ENCODE measurements around the gene FAM177B.

The FAM177B gene

DNA sequence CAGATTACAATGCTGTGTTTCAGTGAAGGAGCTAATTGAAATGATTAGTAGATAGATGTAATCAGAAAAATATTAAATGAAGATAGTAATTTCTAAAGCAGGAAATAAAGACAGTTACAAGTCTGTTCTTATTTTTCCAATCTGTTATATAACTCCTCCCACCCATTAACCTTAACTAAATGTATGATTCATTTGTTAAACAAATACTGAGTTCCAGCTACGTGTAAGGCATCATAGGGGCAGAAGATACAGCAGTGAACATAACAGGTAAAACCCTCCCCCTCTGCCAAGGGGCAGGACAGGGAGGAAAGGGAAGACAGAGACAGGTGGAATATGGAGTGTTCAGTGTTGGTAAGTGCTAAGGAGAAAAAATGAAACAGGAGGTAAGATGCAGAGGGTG, at the start of gene FAM177B:
FAM177B (plus strand) TSS at position 231 of the 400 bp plus-strand sequence. CDS start 9,344 bp downstream, outside the sequence.
- Histone ChIP-seq H3K9ac (ENCODE audit: insufficient read length) (no peak within 1 kb of the TSS), H3K27ac (no peak within 1 kb of the TSS), H3K4me3 (no peak within 1 kb of the TSS), H3K9me3 (ENCODE audit: low read depth, low read length) (no peaks in the 10 kb centered on the region), H3K36me3 (ENCODE audit: insufficient read depth, low read length) (peaks cover 23% of the 10 kb centered on the region)
- no peak for DNase-seq (ENCODE audit: low read depth, low spot score)
- no peak for TF ChIP-seq POLR2AphosphoS5 (IDR thresholded peaks at IDR 0.05; ENCODE audit: borderline replicate concordance, low read depth, low read length)
- no peak for TF ChIP-seq FOXP2 (optimal IDR thresholded peaks at IDR 0.05; ENCODE audit: control extremely low read depth, extremely low read length, insufficient read depth)
- no peak for TF ChIP-seq EZH2 (IDR thresholded peaks at IDR 0.05)

DNA sequence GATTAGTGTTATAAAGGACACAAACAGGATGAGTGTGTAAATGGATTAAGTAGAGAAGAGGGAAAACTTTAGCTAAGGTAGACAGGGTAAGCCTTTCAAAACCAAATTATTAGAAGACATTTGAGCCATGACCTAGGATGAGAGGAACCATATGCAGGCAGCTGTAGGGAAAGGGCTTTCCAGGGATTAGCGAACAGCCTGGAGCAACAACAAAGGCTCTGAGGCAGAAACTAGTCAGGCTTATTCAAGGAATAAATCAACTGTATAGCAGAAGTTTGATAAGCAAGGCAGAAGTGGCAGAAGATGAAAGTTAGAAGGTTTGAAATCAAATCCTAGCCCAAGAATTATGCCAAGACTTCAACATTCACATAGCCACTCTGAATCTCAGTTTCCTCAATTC, 46.0 kb upstream of the FAM177B start:
- H3K36me3 ChIP-seq (ENCODE audit: insufficient read depth, low read length), result peaks cover 6% of the 10 kb centered on the region
- H3K27ac ChIP-seq, result no peak overlapping the region
- no peaks in the 10 kb centered on the region for H3K9me3 ChIP-seq (ENCODE audit: low read depth, low read length)
- no peak for DNase-seq (ENCODE audit: low read depth, low spot score)
- TF ChIP-seq EZH2 (IDR thresholded peaks at IDR 0.05), result no peak
- no peak for TF ChIP-seq FOXP2 (optimal IDR thresholded peaks at IDR 0.05; ENCODE audit: control extremely low read depth, extremely low read length, insufficient read depth)
- TF ChIP-seq POLR2AphosphoS5 (IDR thresholded peaks at IDR 0.05; ENCODE audit: borderline replicate concordance, low read depth, low read length), result no peak
- H3K4me3 ChIP-seq, result no peak overlapping the region
- no peak overlapping the region for H3K9ac ChIP-seq (ENCODE audit: insufficient read length)

DNA sequence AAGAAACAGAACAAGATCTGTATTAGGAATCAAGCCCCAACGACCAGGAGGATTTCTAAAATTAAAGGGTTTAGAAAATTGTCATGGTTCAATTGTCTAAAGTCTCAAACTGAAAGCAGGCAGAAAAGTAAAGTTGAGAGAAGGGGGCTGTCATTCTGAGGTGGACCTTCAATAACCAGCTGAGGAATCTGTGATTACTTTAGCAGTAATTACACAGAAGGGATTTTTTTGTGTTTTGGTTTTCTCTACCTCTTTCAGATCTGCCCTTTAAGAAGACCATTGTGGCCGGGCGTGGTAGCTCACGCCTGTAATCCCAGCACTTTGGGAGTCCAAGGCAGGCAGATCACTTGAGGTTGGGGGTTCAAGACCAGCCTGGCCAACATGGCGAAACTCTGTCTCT, 42.1 kb upstream of the FAM177B start:
- Histone ChIP-seq H3K9me3 (ENCODE audit: low read depth, low read length) (no peaks in the 10 kb centered on the region), H3K27ac (no peak overlapping the region), H3K36me3 (ENCODE audit: insufficient read depth, low read length) (0 out of 2 replicates have a peak, but pooled peaks cover under 1% of the 10 kb centered on the region), H3K4me3 (no peak overlapping the region), H3K9ac (ENCODE audit: insufficient read length) (no peak overlapping the region)
- no peak for DNase-seq (ENCODE audit: low read depth, low spot score)
- TF ChIP-seq POLR2AphosphoS5 (IDR thresholded peaks at IDR 0.05; ENCODE audit: borderline replicate concordance, low read depth, low read length) (no peak), FOXP2 (optimal IDR thresholded peaks at IDR 0.05; ENCODE audit: control extremely low read depth, extremely low read length, insufficient read depth) (no peak), EZH2 (IDR thresholded peaks at IDR 0.05) (no peak)

DNA sequence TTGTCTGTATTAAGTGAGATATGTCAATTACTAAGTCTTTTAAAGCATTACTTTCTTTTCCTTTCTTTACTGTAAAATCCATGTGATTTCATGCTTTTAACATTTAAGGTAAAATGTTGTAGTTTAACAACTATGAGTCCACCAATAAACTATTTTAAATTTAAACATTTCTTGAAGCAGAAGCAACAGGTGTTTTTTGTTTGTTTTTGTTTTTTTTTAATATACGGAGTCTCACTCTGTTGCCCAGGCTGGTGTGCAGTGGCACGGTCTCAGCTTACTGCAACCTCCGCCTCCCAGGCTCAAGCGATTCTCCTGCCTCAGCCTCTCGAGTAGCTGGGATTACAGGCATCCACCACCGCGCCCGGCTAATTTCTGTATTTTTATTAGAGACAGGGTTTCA, 40.3 kb upstream of the FAM177B start:
- Histone ChIP-seq H3K36me3 (ENCODE audit: insufficient read depth, low read length) (peaks cover 4% of the 10 kb centered on the region; the same call in 1 of the 2 replicates), H3K27ac (no peak overlapping the region), H3K4me3 (no peak overlapping the region), H3K9me3 (ENCODE audit: low read depth, low read length) (no peaks in the 10 kb centered on the region), H3K9ac (ENCODE audit: insufficient read length) (no peak overlapping the region)
- no peak for DNase-seq (ENCODE audit: low read depth, low spot score)
- TF ChIP-seq FOXP2 (optimal IDR thresholded peaks at IDR 0.05; ENCODE audit: control extremely low read depth, extremely low read length, insufficient read depth) (no peak), EZH2 (IDR thresholded peaks at IDR 0.05) (no peak), POLR2AphosphoS5 (IDR thresholded peaks at IDR 0.05; ENCODE audit: borderline replicate concordance, low read depth, low read length) (no peak)

DNA sequence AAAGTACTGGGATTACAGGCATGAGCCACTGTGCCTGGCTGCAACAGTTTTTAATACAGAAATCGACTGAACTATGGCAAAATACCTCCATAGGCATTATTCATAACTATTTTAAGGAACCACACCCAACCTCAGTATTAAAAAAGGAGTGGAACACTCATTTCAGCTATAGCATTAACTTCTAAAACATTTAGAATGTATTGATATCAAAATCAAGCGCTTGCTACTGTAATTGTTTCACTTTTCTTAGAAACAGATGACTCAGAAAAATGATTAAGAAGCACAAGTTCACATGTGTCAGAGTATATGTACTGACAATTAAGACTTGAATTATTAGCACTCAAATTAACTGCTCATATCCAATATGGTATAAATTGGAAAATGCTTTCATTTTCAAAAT, 39.8 kb upstream of the FAM177B start:
- H3K27ac ChIP-seq, result no peak overlapping the region
- H3K4me3 ChIP-seq, result no peak overlapping the region
- no peak for DNase-seq (ENCODE audit: low read depth, low spot score)
- H3K36me3 ChIP-seq (ENCODE audit: insufficient read depth, low read length), result peaks cover 6% of the 10 kb centered on the region; the same call in 1 of the 2 replicates
- H3K9me3 ChIP-seq (ENCODE audit: low read depth, low read length), result no peaks in the 10 kb centered on the region
- H3K9ac ChIP-seq (ENCODE audit: insufficient read length), result no peak overlapping the region
- no peak for TF ChIP-seq EZH2 (IDR thresholded peaks at IDR 0.05)
- TF ChIP-seq FOXP2 (optimal IDR thresholded peaks at IDR 0.05; ENCODE audit: control extremely low read depth, extremely low read length, insufficient read depth), result no peak
- TF ChIP-seq POLR2AphosphoS5 (IDR thresholded peaks at IDR 0.05; ENCODE audit: borderline replicate concordance, low read depth, low read length), result no peak

DNA sequence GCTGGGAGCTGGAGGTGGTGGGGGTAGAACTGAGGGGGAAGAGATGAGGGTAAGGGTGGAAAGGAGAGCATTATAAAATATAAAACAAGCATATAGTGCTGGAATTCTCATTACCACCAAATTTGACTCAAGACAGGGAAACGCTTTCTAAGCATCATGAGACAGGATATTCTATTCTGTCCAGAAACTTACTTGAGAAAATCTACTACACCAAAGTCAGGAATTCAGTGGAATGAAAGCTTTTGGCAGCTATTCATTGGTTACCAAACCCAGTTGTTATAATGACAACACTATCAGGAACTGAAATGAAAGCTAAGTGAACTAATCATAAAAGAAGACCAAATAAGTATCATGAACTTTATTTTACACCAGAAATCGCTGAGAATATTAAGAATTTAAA, 39.2 kb upstream of the FAM177B start:
- Histone ChIP-seq H3K9ac (ENCODE audit: insufficient read length) (no peak overlapping the region), H3K9me3 (ENCODE audit: low read depth, low read length) (no peaks in the 10 kb centered on the region), H3K27ac (no peak overlapping the region), H3K4me3 (no peak overlapping the region), H3K36me3 (ENCODE audit: insufficient read depth, low read length) (peaks cover 12% of the 10 kb centered on the region)
- no peak for TF ChIP-seq EZH2 (IDR thresholded peaks at IDR 0.05)
- TF ChIP-seq FOXP2 (optimal IDR thresholded peaks at IDR 0.05; ENCODE audit: control extremely low read depth, extremely low read length, insufficient read depth), result no peak
- no peak for TF ChIP-seq POLR2AphosphoS5 (IDR thresholded peaks at IDR 0.05; ENCODE audit: borderline replicate concordance, low read depth, low read length)
- DNase-seq (ENCODE audit: low read depth, low spot score), result no peak

DNA sequence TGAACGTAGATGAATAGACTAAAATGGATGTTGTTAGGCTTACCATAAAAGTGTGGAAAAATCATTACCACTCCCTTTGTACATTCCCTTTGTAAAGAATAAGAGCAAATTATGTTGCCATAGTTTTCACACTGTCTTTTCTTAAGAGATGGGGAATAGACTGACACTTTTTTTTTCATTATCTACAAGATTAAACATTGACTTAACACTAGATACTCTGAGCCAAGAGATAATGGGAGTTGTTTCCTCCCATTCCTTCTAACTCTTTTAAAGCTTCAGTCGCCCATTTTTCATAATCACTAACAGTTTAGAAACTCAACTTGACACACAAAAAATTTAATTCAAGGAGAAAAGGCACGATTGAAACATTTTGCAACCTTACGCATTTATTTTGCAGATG, 34.8 kb upstream of the FAM177B start:
- no peak overlapping the region for H3K4me3 ChIP-seq

DNA sequence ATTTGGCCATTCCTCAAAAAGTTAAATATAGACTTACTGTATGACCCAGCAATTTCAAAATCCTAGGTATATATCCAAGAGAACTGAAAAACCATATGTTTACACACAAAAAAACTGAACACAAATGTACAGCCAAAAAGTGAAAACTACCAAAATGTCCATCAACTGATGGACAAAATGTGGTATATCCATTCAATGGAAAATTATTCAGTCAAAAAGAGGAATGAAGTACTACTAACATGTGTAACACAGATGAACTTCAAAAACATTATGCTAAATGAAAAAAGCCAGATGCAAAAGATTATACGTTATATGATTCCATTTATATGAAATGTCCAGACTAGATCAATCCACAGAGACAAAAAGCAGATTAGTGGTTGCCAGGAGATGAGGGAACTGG, 32.7 kb upstream of the FAM177B start:
- TF ChIP-seq EZH2 (IDR thresholded peaks at IDR 0.05), result no peak
- no peak for TF ChIP-seq FOXP2 (optimal IDR thresholded peaks at IDR 0.05; ENCODE audit: control extremely low read depth, extremely low read length, insufficient read depth)
- Histone ChIP-seq H3K9ac (ENCODE audit: insufficient read length) (no peak overlapping the region), H3K9me3 (ENCODE audit: low read depth, low read length) (0 out of 2 replicates have a peak, but pooled peaks cover 5% of the 10 kb centered on the region), H3K27ac (no peak overlapping the region), H3K4me3 (no peak overlapping the region), H3K36me3 (ENCODE audit: insufficient read depth, low read length) (peaks cover 12% of the 10 kb centered on the region)
- DNase-seq (ENCODE audit: low read depth, low spot score), result no peak

More for the DNA sequence above, 34.8 kb upstream of the FAM177B start:
- H3K36me3 ChIP-seq (ENCODE audit: insufficient read depth, low read length), result peaks cover 12% of the 10 kb centered on the region
- H3K9ac ChIP-seq (ENCODE audit: insufficient read length), result no peak overlapping the region
- DNase-seq (ENCODE audit: low read depth, low spot score), result no peak
- H3K9me3 ChIP-seq (ENCODE audit: low read depth, low read length), result 0 out of 2 replicates have a peak, but pooled peaks cover 5% of the 10 kb centered on the region
- no peak for TF ChIP-seq EZH2 (IDR thresholded peaks at IDR 0.05)
- no peak for TF ChIP-seq FOXP2 (optimal IDR thresholded peaks at IDR 0.05; ENCODE audit: control extremely low read depth, extremely low read length, insufficient read depth)
- no peak for TF ChIP-seq POLR2AphosphoS5 (IDR thresholded peaks at IDR 0.05; ENCODE audit: borderline replicate concordance, low read depth, low read length)
- no peak overlapping the region for H3K27ac ChIP-seq

DNA sequence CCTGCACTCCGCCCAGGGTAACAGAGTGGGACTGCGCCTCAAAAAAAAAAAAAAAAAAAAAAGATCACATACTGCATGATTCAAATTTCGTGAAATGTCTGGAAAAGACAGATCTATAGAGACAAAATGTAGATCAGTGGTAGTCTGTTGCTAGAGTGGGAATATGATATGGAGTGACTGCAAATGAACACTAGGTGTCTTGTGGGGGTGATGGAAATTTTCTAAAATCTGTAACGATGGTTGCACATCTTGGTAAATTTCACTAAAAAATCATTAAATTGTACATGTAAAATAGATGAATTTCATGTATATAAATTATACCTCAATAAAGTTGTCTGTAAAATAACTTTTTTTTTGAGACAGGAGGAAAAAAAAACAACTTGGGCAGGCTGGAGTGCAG, 30.2 kb upstream of the FAM177B start:
- TF ChIP-seq EZH2 (IDR thresholded peaks at IDR 0.05), result no peak
- no peak for TF ChIP-seq POLR2AphosphoS5 (IDR thresholded peaks at IDR 0.05; ENCODE audit: borderline replicate concordance, low read depth, low read length)
- TF ChIP-seq FOXP2 (optimal IDR thresholded peaks at IDR 0.05; ENCODE audit: control extremely low read depth, extremely low read length, insufficient read depth), result no peak
- 0 out of 2 replicates have a peak, but pooled peaks cover 5% of the 10 kb centered on the region for H3K9me3 ChIP-seq (ENCODE audit: low read depth, low read length)
- no peak overlapping the region for H3K4me3 ChIP-seq
- no peak for DNase-seq (ENCODE audit: low read depth, low spot score)
- no peak overlapping the region for H3K9ac ChIP-seq (ENCODE audit: insufficient read length)
- H3K36me3 ChIP-seq (ENCODE audit: insufficient read depth, low read length), result peaks cover 8% of the 10 kb centered on the region
- H3K27ac ChIP-seq, result no peak overlapping the region
